GM19025 (cell line): ENCODE data around the gene FAAP100.
A peak's percentile ranks its signal among the peaks of the same experiment; 100 is the strongest.

Experiments used
- ATAC-seq: cut with Tn5 transposase; IDR thresholded peaks from one replicate; pipeline ENCODE4 v1.9.1; 2021; ENCODE audit warnings: mild to moderate bottlenecking, low read depth, moderate library complexity; ENCODE audit not compliant: unreplicated experiment

The FAAP100 gene

GRCh38 chr17:81513753-81514488, 38.2 kb downstream of the FAAP100 start:
- no peak for ATAC-seq

- no peak for ATAC-seq
Observed at GRCh38 chr17:81513372-81513752, 38.8 kb downstream of the FAAP100 start.

- ATAC-seq = peak; percentile 48
Observed at GRCh38 chr17:81512562-81513371, 39.4 kb downstream of the FAAP100 start, which contains the start of gene ACTG1. Gene ACTG1 (minus strand): TSS chr17:81512799. CDS start chr17:81512354, 445 bp downstream.

- ATAC-seq = no peak
Observed at GRCh38 chr17:81511804-81512561, 40.2 kb downstream of the FAAP100 start.

GRCh38 chr17:81511554-81511803, 40.7 kb downstream of the FAAP100 start:
- ATAC-seq = no peak

GRCh38 chr17:81510785-81511553, 41.2 kb downstream of the FAAP100 start:
- no peak for ATAC-seq

GRCh38 chr17:81509972-81510784, 42.0 kb downstream of the FAAP100 start:
- no peak for ATAC-seq

GRCh38 chr17:81509207-81509971, 42.8 kb downstream of the FAAP100 start:
- ATAC-seq = no peak

- ATAC-seq = no peak
Observed at GRCh38 chr17:81508639-81509206, 43.4 kb downstream of the FAAP100 start.

GRCh38 chr17:81503619-81504018, 48.5 kb downstream of the FAAP100 start:
- ATAC-seq = no peak

GRCh38 chr17:81502471-81503017, 49.6 kb downstream of the FAAP100 start:
- ATAC-seq = no peak

- ATAC-seq = no peak
Observed at GRCh38 chr17:81500047-81500446, 52.1 kb downstream of the FAAP100 start.

GRCh38 chr17:81499601-81499970, 52.6 kb downstream of the FAAP100 start:
- no peak for ATAC-seq

- no peak for ATAC-seq
Observed at GRCh38 chr17:81498953-81499600, 53.1 kb downstream of the FAAP100 start.

GRCh38 chr17:81494626-81495377, 57.4 kb downstream of the FAAP100 start:
- ATAC-seq = no peak

- no peak for ATAC-seq
Observed at GRCh38 chr17:81493198-81494038, 58.7 kb downstream of the FAAP100 start.
